A673 (cell line): Measurements from ENCODE around the gene AXDND1. TPM values are rescaled to one million over a fixed set of nuclear protein-coding genes. Genes with fewer than 3 reads are reported as not detected.

ENCODE experiments used
- BruUV-seq: library from RNA; stranded (reverse); fragments of 400-500 nt; replicated peaks from 2 replicates; lab custom pipeline; 2021; lab: Mats Ljungman, UMichigan
- CTCF ChIA-PET: fragments of 300-600 bp; sonication (Branson Sonifier 250); formaldehyde crosslinking; loops from one replicate; lab custom pipeline; 2022; ENCODE audit warnings: antibody characterized with exemption; lab: Charles Lee
- POLR2A ChIA-PET: fragments of 300-600 bp; sonication (Branson Sonifier 250); formaldehyde crosslinking; loops from one replicate; lab custom pipeline; 2022; ENCODE audit warnings: antibody characterized with exemption; ENCODE audit not compliant: low non-redundant PET; lab: Charles Lee
- DNase-seq: peaks from one replicate; pipeline ENCODE4 v3.0.0-alpha.2; 2015; ENCODE audit warnings: low spot score
- H3K27ac ChIP-seq: fragments of 200-600 bp; sonication (generic); 2 replicates; pipeline ENCODE4 v1.5.1; 2016; ENCODE audit warnings: mixed run types, low read depth, mild to moderate bottlenecking, mixed read lengths, antibody characterized with exemption, low read length; ENCODE audit not compliant: poor library complexity, severe bottlenecking
- H3K27me3 ChIP-seq: fragments of 200-600 bp; sonication (generic); replicated peaks from 2 replicates; pipeline ENCODE4 v1.6.1; 2017; ENCODE audit warnings: mixed run types, low read depth, mild to moderate bottlenecking, mixed read lengths, antibody characterized with exemption, low read length; ENCODE audit not compliant: insufficient read depth, poor library complexity
- H3K36me3 ChIP-seq: fragments of 200-600 bp; sonication (generic); 2 replicates; pipeline ENCODE4 v1.6.1; 2016; ENCODE audit warnings: mixed run types, mild to moderate bottlenecking, mixed read lengths, antibody characterized with exemption, low read length; ENCODE audit not compliant: insufficient read depth, poor library complexity, severe bottlenecking
- H3K4me1 ChIP-seq: fragments of 200-600 bp; sonication (generic); 2 replicates; pipeline ENCODE4 v1.6.1; 2017; ENCODE audit warnings: mixed run types, mild to moderate bottlenecking, mixed read lengths, antibody characterized with exemption, low read length; ENCODE audit not compliant: insufficient read depth, poor library complexity, severe bottlenecking
- H3K4me3 ChIP-seq: fragments of 200-600 bp; sonication (generic); 2 replicates; pipeline ENCODE4 v1.5.1; 2016; ENCODE audit warnings: low read depth, mixed run types, mild to moderate bottlenecking, mixed read lengths, low read length; ENCODE audit not compliant: poor library complexity, severe bottlenecking
- H3K9me3 ChIP-seq: fragments of 200-600 bp; sonication (generic); 2 replicates; pipeline ENCODE4 v1.6.1; 2016; ENCODE audit warnings: mixed run types, low read depth, mild to moderate bottlenecking, mixed read lengths, antibody characterized with exemption, low read length; ENCODE audit not compliant: poor library complexity, severe bottlenecking
- EZH2 ChIP-seq: fragments of 200-600 bp; sonication (generic); IDR thresholded peaks from 2 replicates; pipeline ENCODE4 v1.6.1; 2017; ENCODE audit warnings: borderline replicate concordance, low read depth, mild to moderate bottlenecking, mixed read lengths, antibody characterized with exemption, low read length; ENCODE audit not compliant: poor library complexity, severe bottlenecking
- intact Hi-C: fragments of 100-400 bp; cut with micrococcal nuclease; formaldehyde crosslinking; loops from one replicate; pipeline ENCODE4 v1.10.0; 2022; ENCODE audit not compliant: unreplicated experiment
- total RNA-seq: library from RNA; stranded (reverse); gene quantifications from 2 replicates; pipeline ENCODE4 v1.2.3, GENCODE V29; 2021
- TF ChIP-seq, protein P1 (sequence below): fragments of 300-800, 200-600 bp; sonication (generic); conservative IDR thresholded peaks from 2 replicates; pipeline ENCODE4 v1.5.1; 2017; ENCODE audit warnings: low read depth, mild to moderate bottlenecking, antibody characterized with exemption, low read length, moderate library complexity, mixed read lengths

The AXDND1 gene
- total RNA-seq, 1 experiment from 2014 or later = not detected

DNA sequence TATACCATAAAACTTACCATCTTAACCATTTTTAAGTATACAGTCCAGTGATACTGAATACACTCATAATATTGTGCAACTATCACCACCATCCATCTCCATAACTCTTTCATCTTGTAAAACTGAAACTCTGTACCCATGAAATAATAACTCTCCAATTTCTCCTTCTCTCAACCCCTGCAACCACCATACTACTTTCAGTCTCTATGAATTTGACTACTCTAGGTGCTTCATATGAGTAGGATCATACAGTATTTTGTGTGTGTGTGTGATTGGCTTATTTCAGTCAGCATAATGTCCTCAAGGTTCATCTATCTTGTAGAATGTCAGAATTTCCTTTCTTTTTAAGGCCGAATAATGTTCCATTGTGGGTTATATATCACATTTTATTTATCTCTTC is 192.3 kb downstream of the AXDND1 start:
- Histone ChIP-seq H3K9me3 (no peaks in the 10 kb centered on the region), H3K4me3 (no peak overlapping the region), H3K27me3 (peaks cover 5% of the 10 kb centered on the region), H3K36me3 (no peaks in the 10 kb centered on the region), H3K27ac (no peak overlapping the region), H3K4me1 (no peaks in the 10 kb centered on the region)
- BruUV-seq = no TSS peak
- CTCF ChIA-PET = no interaction called here
- TF ChIP-seq EZH2 = no peak
- TF ChIP-seq, protein P1, sequence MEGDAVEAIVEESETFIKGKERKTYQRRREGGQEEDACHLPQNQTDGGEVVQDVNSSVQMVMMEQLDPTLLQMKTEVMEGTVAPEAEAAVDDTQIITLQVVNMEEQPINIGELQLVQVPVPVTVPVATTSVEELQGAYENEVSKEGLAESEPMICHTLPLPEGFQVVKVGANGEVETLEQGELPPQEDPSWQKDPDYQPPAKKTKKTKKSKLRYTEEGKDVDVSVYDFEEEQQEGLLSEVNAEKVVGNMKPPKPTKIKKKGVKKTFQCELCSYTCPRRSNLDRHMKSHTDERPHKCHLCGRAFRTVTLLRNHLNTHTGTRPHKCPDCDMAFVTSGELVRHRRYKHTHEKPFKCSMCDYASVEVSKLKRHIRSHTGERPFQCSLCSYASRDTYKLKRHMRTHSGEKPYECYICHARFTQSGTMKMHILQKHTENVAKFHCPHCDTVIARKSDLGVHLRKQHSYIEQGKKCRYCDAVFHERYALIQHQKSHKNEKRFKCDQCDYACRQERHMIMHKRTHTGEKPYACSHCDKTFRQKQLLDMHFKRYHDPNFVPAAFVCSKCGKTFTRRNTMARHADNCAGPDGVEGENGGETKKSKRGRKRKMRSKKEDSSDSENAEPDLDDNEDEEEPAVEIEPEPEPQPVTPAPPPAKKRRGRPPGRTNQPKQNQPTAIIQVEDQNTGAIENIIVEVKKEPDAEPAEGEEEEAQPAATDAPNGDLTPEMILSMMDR = no peak
- intact Hi-C loops = no loop called here
- POLR2A ChIA-PET = no interaction called here
- no peak for DNase-seq

DNA sequence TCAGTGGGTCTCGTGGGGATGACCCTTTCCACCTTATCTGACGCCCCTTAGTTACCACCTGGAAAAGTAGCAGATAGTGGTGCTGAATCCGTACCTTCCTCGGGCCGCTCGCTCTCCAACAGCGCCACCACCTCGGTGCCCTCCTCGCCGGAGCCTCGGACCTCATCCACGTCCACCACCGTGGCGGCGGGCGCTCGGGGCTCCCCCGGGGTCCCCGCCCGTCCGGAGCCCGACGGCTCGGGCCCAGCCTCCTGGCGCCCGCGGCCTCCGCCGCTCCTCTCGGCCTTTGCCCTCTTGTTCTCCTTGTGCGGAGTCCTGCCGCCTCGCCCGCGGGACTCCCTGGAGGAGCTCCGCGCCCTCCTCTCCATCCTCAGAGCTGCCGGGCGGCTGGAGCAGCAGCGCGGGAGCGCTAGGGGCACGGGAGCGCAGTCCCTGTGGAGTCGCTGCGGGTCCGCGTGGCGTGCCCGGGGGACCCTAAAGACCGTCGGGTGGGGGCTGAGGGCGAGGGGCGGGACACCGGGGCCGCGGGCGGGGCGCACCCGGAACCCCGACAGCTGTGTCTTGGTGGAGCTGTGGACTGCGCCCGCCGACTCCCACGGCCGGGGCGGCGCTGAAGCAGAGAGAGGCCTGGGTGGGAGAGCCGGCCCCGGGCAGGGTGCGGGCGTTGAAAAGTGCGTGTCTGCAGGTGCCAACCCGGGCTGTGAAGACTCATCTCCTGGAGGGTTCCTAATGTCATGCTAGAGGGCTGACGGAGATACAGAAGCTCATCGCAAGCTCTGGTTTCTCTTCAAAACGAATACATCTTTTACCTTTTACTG is 209.9 kb downstream of the AXDND1 start, which contains the start of gene NPHS2:
NPHS2 (minus strand) TSS at position 452 of the 818 bp plus-strand sequence; CDS start at position 368, 84 bp downstream.
- CTCF ChIA-PET = no interaction called here
- Histone ChIP-seq H3K9me3 (no peaks in the 10 kb centered on the region), H3K27me3 (peaks cover 76% of the 10 kb centered on the region), H3K4me1 (no peaks in the 10 kb centered on the region), H3K36me3 (no peaks in the 10 kb centered on the region), H3K27ac (no peak within 1 kb of the TSS), H3K4me3 (no peak within 1 kb of the TSS)
- TF ChIP-seq, protein P1 = no peak
- TF ChIP-seq EZH2 = peak; percentile 90
- BruUV-seq = no TSS peak
- POLR2A ChIA-PET = no interaction called here
- intact Hi-C loops = no loop called here
- DNase-seq = no peak

DNA sequence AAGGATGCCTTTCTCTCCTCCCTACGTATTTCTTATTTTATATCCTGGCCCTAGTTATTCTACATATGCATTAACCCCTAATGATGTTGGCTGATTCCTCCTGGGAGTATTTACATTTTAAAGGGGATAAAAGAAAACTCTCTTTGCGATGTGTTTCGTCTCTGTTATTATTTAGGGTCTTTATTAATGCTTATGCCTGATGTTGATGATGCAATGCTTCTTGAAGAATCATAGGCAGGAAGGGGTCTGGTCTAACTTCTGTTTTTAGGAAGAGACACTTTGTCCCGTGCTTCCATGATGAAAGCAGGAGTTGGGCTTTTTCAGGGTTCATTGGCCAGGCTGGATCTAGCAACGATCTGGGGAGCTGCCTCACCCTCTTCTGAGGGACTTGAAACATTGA is 210.7 kb downstream of the AXDND1 start:
- BruUV-seq = no TSS peak
- CTCF ChIA-PET = no interaction called here
- peaks cover 76% of the 10 kb centered on the region for H3K27me3 ChIP-seq

More for the DNA sequence above, 210.7 kb downstream of the AXDND1 start:
- POLR2A ChIA-PET = no interaction called here
- intact Hi-C loops = no loop called here
- H3K4me3 ChIP-seq = no peak overlapping the region
- H3K27ac ChIP-seq = no peak overlapping the region
- H3K36me3 ChIP-seq = no peaks in the 10 kb centered on the region
- no peaks in the 10 kb centered on the region for H3K9me3 ChIP-seq
- no peaks in the 10 kb centered on the region for H3K4me1 ChIP-seq
- TF ChIP-seq, protein P1 = no peak
- TF ChIP-seq EZH2 = no peak
- DNase-seq = no peak
